Measurements from ENCODE around the gene SORT1.

SORT1 gene

GRCh38 chr1:109426281-109427170 lies 28.8 kb upstream of the SORT1 start, which contains the start of gene PSMA5:
TSS of gene PSMA5 (minus strand) at chr1:109426448. CDS start at chr1:109426330, 118 bp downstream.
- H3K27ac ChIP-seq (ENCODE audit: low read depth in 2 of 2, low read length in 2 of 2) = peak within 1 kb of the TSS; percentile 88 to 92
- H3K4me1 ChIP-seq (ENCODE audit: control insufficient read depth in 2 of 2, insufficient read depth in 2 of 2, low read length in 2 of 2) = peaks cover 6 to 20% of the 10 kb centered on the region in 2 donors
- peak within 1 kb of the TSS; percentile 94 to 98 for H3K4me3 ChIP-seq (ENCODE audit: low read length in 2 of 2)
- H3K9me3 ChIP-seq (ENCODE audit: control insufficient read depth in 2 of 2, low read length in 2 of 2) = no peaks in the 10 kb centered on the region
- H3K9ac ChIP-seq (ENCODE audit: low read depth in 1 of 2, low read length in 2 of 2) = peak within 1 kb of the TSS; percentile 77 to 87
- H3K27me3 ChIP-seq (ENCODE audit: control insufficient read depth in 2 of 2, insufficient read depth in 2 of 2, low read length in 2 of 2) = no peaks in the 10 kb centered on the region
- H3K36me3 ChIP-seq (ENCODE audit: control insufficient read depth in 2 of 2, insufficient read depth in 2 of 2, low read length in 2 of 2) = no peaks in the 10 kb centered on the region

- H3K9ac ChIP-seq (ENCODE audit: low read depth in 1 of 2, low read length in 2 of 2) = peak overlapping the region; percentile 77 to 87
- peak overlapping the region; percentile 88 to 92 for H3K27ac ChIP-seq (ENCODE audit: low read depth in 2 of 2, low read length in 2 of 2)
- peaks cover 6% of the 10 kb centered on the region in 2 donors for H3K36me3 ChIP-seq (ENCODE audit: control insufficient read depth in 2 of 2, insufficient read depth in 2 of 2, low read length in 2 of 2)
- no peaks in the 10 kb centered on the region for H3K9me3 ChIP-seq (ENCODE audit: control insufficient read depth in 2 of 2, low read length in 2 of 2)
- peaks cover 6 to 20% of the 10 kb centered on the region in 2 donors for H3K4me1 ChIP-seq (ENCODE audit: control insufficient read depth in 2 of 2, insufficient read depth in 2 of 2, low read length in 2 of 2)
- H3K4me3 ChIP-seq (ENCODE audit: low read length in 2 of 2) = peak overlapping the region; percentile 94 to 98
- H3K27me3 ChIP-seq (ENCODE audit: control insufficient read depth in 2 of 2, insufficient read depth in 2 of 2, low read length in 2 of 2) = no peaks in the 10 kb centered on the region
These were observed 27.9 kb upstream of the SORT1 start for GRCh38 chr1:109425391-109426280.

GRCh38 chr1:109423498-109423897 lies 25.8 kb upstream of the SORT1 start:
- Histone ChIP-seq H3K9me3 (ENCODE audit: control insufficient read depth in 2 of 2, low read length in 2 of 2) (no peaks in the 10 kb centered on the region), H3K27ac (ENCODE audit: low read depth in 2 of 2, low read length in 2 of 2) (no peak overlapping the region), H3K4me1 (ENCODE audit: control insufficient read depth in 2 of 2, insufficient read depth in 2 of 2, low read length in 2 of 2) (peaks cover 6 to 20% of the 10 kb centered on the region in 2 donors), H3K4me3 (ENCODE audit: low read length in 2 of 2) (no peak overlapping the region), H3K27me3 (ENCODE audit: control insufficient read depth in 2 of 2, insufficient read depth in 2 of 2, low read length in 2 of 2) (no peaks in the 10 kb centered on the region), H3K36me3 (ENCODE audit: control insufficient read depth in 2 of 2, insufficient read depth in 2 of 2, low read length in 2 of 2) (peaks cover 11 to 16% of the 10 kb centered on the region in 2 donors), H3K9ac (ENCODE audit: low read depth in 1 of 2, low read length in 2 of 2) (no peak overlapping the region)

- no peaks in the 10 kb centered on the region for H3K27me3 ChIP-seq (ENCODE audit: control insufficient read depth in 2 of 2, insufficient read depth in 2 of 2, low read length in 2 of 2)
- peaks cover 72 to 88% of the 10 kb centered on the region in 2 donors for H3K36me3 ChIP-seq (ENCODE audit: control insufficient read depth in 2 of 2, insufficient read depth in 2 of 2, low read length in 2 of 2)
- H3K9me3 ChIP-seq (ENCODE audit: control insufficient read depth in 2 of 2, low read length in 2 of 2) = no peaks in the 10 kb centered on the region
These were observed 14.8 kb upstream of the SORT1 start for GRCh38 chr1:109412551-109412950.

GRCh38 chr1:109404838-109405237 lies 7.1 kb upstream of the SORT1 start:
- H3K36me3 ChIP-seq (ENCODE audit: control insufficient read depth in 2 of 2, insufficient read depth in 2 of 2, low read length in 2 of 2) = peaks cover 41 to 59% of the 10 kb centered on the region in 2 donors
- H3K27ac ChIP-seq (ENCODE audit: low read depth in 2 of 2, low read length in 2 of 2) = no peak overlapping the region
- H3K4me1 ChIP-seq (ENCODE audit: control insufficient read depth in 2 of 2, insufficient read depth in 2 of 2, low read length in 2 of 2) = no peaks in the 10 kb centered on the region
- H3K4me3 ChIP-seq (ENCODE audit: low read length in 2 of 2) = no peak overlapping the region
- H3K9ac ChIP-seq (ENCODE audit: low read depth in 1 of 2, low read length in 2 of 2) = no peak overlapping the region
- no peaks in the 10 kb centered on the region for H3K9me3 ChIP-seq (ENCODE audit: control insufficient read depth in 2 of 2, low read length in 2 of 2)
- no peaks in the 10 kb centered on the region for H3K27me3 ChIP-seq (ENCODE audit: control insufficient read depth in 2 of 2, insufficient read depth in 2 of 2, low read length in 2 of 2)

More at GRCh38 chr1:109412551-109412950, 14.8 kb upstream of the SORT1 start:
- H3K4me3 ChIP-seq (ENCODE audit: low read length in 2 of 2) = no peak overlapping the region
- no peak overlapping the region for H3K9ac ChIP-seq (ENCODE audit: low read depth in 1 of 2, low read length in 2 of 2)
- H3K4me1 ChIP-seq (ENCODE audit: control insufficient read depth in 2 of 2, insufficient read depth in 2 of 2, low read length in 2 of 2) = no peaks in the 10 kb centered on the region
- H3K27ac ChIP-seq (ENCODE audit: low read depth in 2 of 2, low read length in 2 of 2) = no peak overlapping the region

GRCh38 chr1:109402025-109402424 lies 4.3 kb upstream of the SORT1 start:
- H3K9ac ChIP-seq (ENCODE audit: low read depth in 1 of 2, low read length in 2 of 2) = no peak overlapping the region
- H3K4me3 ChIP-seq (ENCODE audit: low read length in 2 of 2) = no peak overlapping the region
- peaks cover 4 to 11% of the 10 kb centered on the region in 2 donors for H3K4me1 ChIP-seq (ENCODE audit: control insufficient read depth in 2 of 2, insufficient read depth in 2 of 2, low read length in 2 of 2)
- H3K27ac ChIP-seq (ENCODE audit: low read depth in 2 of 2, low read length in 2 of 2) = no peak overlapping the region
- H3K36me3 ChIP-seq (ENCODE audit: control insufficient read depth in 2 of 2, insufficient read depth in 2 of 2, low read length in 2 of 2) = peaks cover 25 to 33% of the 10 kb centered on the region in 2 donors
- no peaks in the 10 kb centered on the region for H3K9me3 ChIP-seq (ENCODE audit: control insufficient read depth in 2 of 2, low read length in 2 of 2)
- no peaks in the 10 kb centered on the region for H3K27me3 ChIP-seq (ENCODE audit: control insufficient read depth in 2 of 2, insufficient read depth in 2 of 2, low read length in 2 of 2)

GRCh38 chr1:109400035-109400655 lies 2.4 kb upstream of the SORT1 start:
- H3K9me3 ChIP-seq (ENCODE audit: control insufficient read depth in 2 of 2, low read length in 2 of 2) = no peaks in the 10 kb centered on the region
- peaks cover 25 to 28% of the 10 kb centered on the region in 2 donors for H3K36me3 ChIP-seq (ENCODE audit: control insufficient read depth in 2 of 2, insufficient read depth in 2 of 2, low read length in 2 of 2)
- no peaks in the 10 kb centered on the region for H3K27me3 ChIP-seq (ENCODE audit: control insufficient read depth in 2 of 2, insufficient read depth in 2 of 2, low read length in 2 of 2)
- no peak overlapping the region for H3K9ac ChIP-seq (ENCODE audit: low read depth in 1 of 2, low read length in 2 of 2)
- H3K4me3 ChIP-seq (ENCODE audit: low read length in 2 of 2) = no peak overlapping the region
- H3K27ac ChIP-seq (ENCODE audit: low read depth in 2 of 2, low read length in 2 of 2) = no peak overlapping the region
- peaks cover 11 to 18% of the 10 kb centered on the region in 2 donors for H3K4me1 ChIP-seq (ENCODE audit: control insufficient read depth in 2 of 2, insufficient read depth in 2 of 2, low read length in 2 of 2)

- H3K9ac ChIP-seq (ENCODE audit: low read depth in 1 of 2, low read length in 2 of 2) = no peak overlapping the region
- peaks cover 14 to 20% of the 10 kb centered on the region in 2 donors for H3K4me1 ChIP-seq (ENCODE audit: control insufficient read depth in 2 of 2, insufficient read depth in 2 of 2, low read length in 2 of 2)
- H3K27ac ChIP-seq (ENCODE audit: low read depth in 2 of 2, low read length in 2 of 2) = no peak overlapping the region
- H3K27me3 ChIP-seq (ENCODE audit: control insufficient read depth in 2 of 2, insufficient read depth in 2 of 2, low read length in 2 of 2) = no peaks in the 10 kb centered on the region
- H3K4me3 ChIP-seq (ENCODE audit: low read length in 2 of 2) = no peak overlapping the region
- peaks cover 22 to 23% of the 10 kb centered on the region in 2 donors for H3K36me3 ChIP-seq (ENCODE audit: control insufficient read depth in 2 of 2, insufficient read depth in 2 of 2, low read length in 2 of 2)
- H3K9me3 ChIP-seq (ENCODE audit: control insufficient read depth in 2 of 2, low read length in 2 of 2) = no peaks in the 10 kb centered on the region
These were observed 1.7 kb upstream of the SORT1 start for GRCh38 chr1:109399326-109399957.

All from mucosa of rectum (tissue), 2 donors.